ENCODE data around the gene MALT1. TPM values are rescaled to one million over a fixed set of nuclear protein-coding genes. Genes with fewer than 3 reads are reported as not detected.

Gene MALT1
- total RNA-seq, 1 donor from 2014 or later, result 14.1 TPM

- no peak overlapping the region for H3K4me3 Mint-ChIP-seq (ENCODE audit: low read depth)
- no peaks in the 10 kb centered on the region for H3K27me3 Mint-ChIP-seq
- H3K9me3 Mint-ChIP-seq (ENCODE audit: low read depth), result no peaks in the 10 kb centered on the region
- H3K4me1 Mint-ChIP-seq (ENCODE audit: low read depth), result peaks cover 5% of the 10 kb centered on the region
- H3K36me3 Mint-ChIP-seq (ENCODE audit: insufficient read depth), result peaks cover 1% of the 10 kb centered on the region
- TF ChIP-seq CTCF (IDR thresholded peaks at IDR 0.05; ENCODE audit: unreplicated experiment), result no peak
- H3K27ac Mint-ChIP-seq, result no peak overlapping the region
- no peak for DNase-seq (ENCODE audit: low spot score, unreplicated experiment)
These were observed 5.0 kb downstream of the MALT1 start for GRCh38 chr18:58676270-58676669.

GRCh38 chr18:58682429-58683069, 11.3 kb downstream of the MALT1 start:
- no peak overlapping the region for H3K27ac Mint-ChIP-seq
- no peak for DNase-seq (ENCODE audit: low spot score, unreplicated experiment)
- H3K4me3 Mint-ChIP-seq (ENCODE audit: low read depth), result no peak overlapping the region

GRCh38 chr18:58687871-58688308, 16.6 kb downstream of the MALT1 start:
- no peaks in the 10 kb centered on the region for H3K27me3 Mint-ChIP-seq
- H3K27ac Mint-ChIP-seq, result no peak overlapping the region
- TF ChIP-seq CTCF (IDR thresholded peaks at IDR 0.05; ENCODE audit: unreplicated experiment), result no peak
- H3K4me3 Mint-ChIP-seq (ENCODE audit: low read depth), result no peak overlapping the region
- DNase-seq (ENCODE audit: low spot score, unreplicated experiment), result no peak
- H3K4me1 Mint-ChIP-seq (ENCODE audit: low read depth), result peaks cover 6% of the 10 kb centered on the region
- peaks cover 19% of the 10 kb centered on the region for H3K36me3 Mint-ChIP-seq (ENCODE audit: insufficient read depth)
- H3K9me3 Mint-ChIP-seq (ENCODE audit: low read depth), result no peaks in the 10 kb centered on the region

More at GRCh38 chr18:58682429-58683069, 11.3 kb downstream of the MALT1 start:
- Mint-ChIP-seq H3K9me3 (ENCODE audit: low read depth) (no peaks in the 10 kb centered on the region), H3K36me3 (ENCODE audit: insufficient read depth) (peaks cover 12% of the 10 kb centered on the region), H3K4me1 (ENCODE audit: low read depth) (no peaks in the 10 kb centered on the region), H3K27me3 (no peaks in the 10 kb centered on the region)
- TF ChIP-seq CTCF (IDR thresholded peaks at IDR 0.05; ENCODE audit: unreplicated experiment), result no peak

DNA sequence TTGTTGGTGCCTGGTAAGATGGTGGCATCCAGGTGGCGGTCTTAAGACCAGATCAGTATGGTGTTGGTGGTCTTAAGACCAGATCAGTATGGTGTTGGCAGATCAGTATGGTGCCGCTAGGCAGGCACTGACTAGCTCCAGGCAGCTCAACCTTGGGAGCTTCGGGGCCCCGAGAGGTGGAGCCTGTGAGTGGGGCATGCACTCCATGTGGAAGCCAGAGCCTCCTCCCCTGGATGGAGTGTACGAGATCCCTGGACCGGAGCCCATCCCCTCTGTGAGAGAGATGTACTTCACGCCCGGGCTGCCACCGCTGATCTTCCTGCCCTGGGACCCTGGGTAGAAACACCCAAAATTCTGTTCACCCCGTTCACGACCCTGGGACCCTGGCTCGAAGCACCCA, 19.0 kb downstream of the MALT1 start:
- Mint-ChIP-seq H3K27me3 (no peaks in the 10 kb centered on the region), H3K4me1 (ENCODE audit: low read depth) (peaks cover 6% of the 10 kb centered on the region), H3K4me3 (ENCODE audit: low read depth) (no peak overlapping the region), H3K36me3 (ENCODE audit: insufficient read depth) (peaks cover 17% of the 10 kb centered on the region), H3K27ac (no peak overlapping the region), H3K9me3 (ENCODE audit: low read depth) (no peaks in the 10 kb centered on the region)
- TF ChIP-seq CTCF (IDR thresholded peaks at IDR 0.05; ENCODE audit: unreplicated experiment), result no peak
- DNase-seq (ENCODE audit: low spot score, unreplicated experiment), result no peak

GRCh38 chr18:58691256-58691655, 20.0 kb downstream of the MALT1 start:
- Mint-ChIP-seq H3K27ac (no peak overlapping the region), H3K4me1 (ENCODE audit: low read depth) (peaks cover 6% of the 10 kb centered on the region), H3K27me3 (no peaks in the 10 kb centered on the region)

More at GRCh38 chr18:58691256-58691655, 20.0 kb downstream of the MALT1 start:
- Mint-ChIP-seq H3K4me3 (ENCODE audit: low read depth) (no peak overlapping the region), H3K36me3 (ENCODE audit: insufficient read depth) (peaks cover 18% of the 10 kb centered on the region), H3K9me3 (ENCODE audit: low read depth) (no peaks in the 10 kb centered on the region)
- TF ChIP-seq CTCF (IDR thresholded peaks at IDR 0.05; ENCODE audit: unreplicated experiment), result no peak
- no peak for DNase-seq (ENCODE audit: low spot score, unreplicated experiment)
